Endothelial cell of umbilical vein (primary cell): ENCODE measurements around the gene PLEKHD1. TPM values are rescaled to one million over a fixed set of nuclear protein-coding genes. Genes with fewer than 3 reads are reported as not detected.

Experiments
- BruUV-seq: library from RNA; stranded (reverse); fragments of 400-500 nt; replicated peaks from 2 replicates; lab custom pipeline; 2021; lab: Mats Ljungman, UMichigan
- CTCF ChIA-PET: fragments of 300-600, 350-600 bp; sonication (Branson Sonifier 250); formaldehyde crosslinking; loops from one replicate; lab custom pipeline; 2021; ENCODE audit warnings: antibody characterized with exemption, inconsistent platforms; lab: Charles Lee
- POLR2A ChIA-PET: fragments of 300-600, 350-600 bp; sonication (Branson Sonifier 250); formaldehyde crosslinking; loops from one replicate; lab custom pipeline; 2021; ENCODE audit warnings: antibody characterized with exemption, inconsistent platforms; lab: Charles Lee
- DNase-seq: peaks from one replicate; pipeline ENCODE4 v3.0.0-alpha.2; 2011; ENCODE audit warnings: low read depth, low spot score
- FAIRE-seq: peaks from 2 replicates; lab custom pipeline; 2011; peaks lifted over from hg19 to GRCh38; lab: Jason Lieb, UNC
- H2AFZ ChIP-seq: 2 replicates; pipeline ENCODE4 v1.6.0; 2012; ENCODE audit warnings: low read depth, low read length, control low read depth, inconsistent platforms
- H3K27ac ChIP-seq: 2 replicates; pipeline ENCODE4 v1.5.1; 2011; ENCODE audit warnings: low read depth, mild to moderate bottlenecking, control low read depth, low read length, moderate library complexity; ENCODE audit not compliant: insufficient read depth
- H3K27me3 ChIP-seq, 2 experiments: 2 replicates each; pipeline versions ENCODE4 v1.6.0 to v1.6.1; 2011; ENCODE audit warnings: low read length in 2 of 2, mixed read lengths in 1 of 2; ENCODE audit not compliant: control insufficient read depth in 2 of 2, insufficient read depth in 2 of 2
- H3K36me3 ChIP-seq, 2 experiments: 2 replicates in 1 of 2; 3 replicates in 1 of 2; pipeline ENCODE4 v1.5.1; 2011; ENCODE audit warnings: low read length in 2 of 2, mild to moderate bottlenecking in 1 of 2, moderate library complexity in 1 of 2; ENCODE audit not compliant: control insufficient read depth in 2 of 2, insufficient read depth in 2 of 2; ENCODE audit errors: extremely low read depth in 1 of 2
- H3K4me1 ChIP-seq: 3 replicates; pipeline ENCODE4 v1.5.1; 2011; ENCODE audit warnings: mild to moderate bottlenecking, low read length; ENCODE audit not compliant: control insufficient read depth, insufficient read depth; ENCODE audit errors: extremely low read depth
- H3K4me2 ChIP-seq: 2 replicates; pipeline ENCODE4 v1.6.1; 2011; ENCODE audit warnings: low read length, control low read depth, mixed read lengths; ENCODE audit not compliant: insufficient read depth
- H3K4me3 ChIP-seq, 3 experiments: fragments of 200-600 bp in 1 of 3; sonication (generic), shearing (Covaris generic) in 1 of 3; replicated peaks in 1 of 3; 2 replicates each; pipeline ENCODE4 v1.5.1; 2011 to 2016; ENCODE audit warnings: control low read depth in 3 of 3, low read length in 3 of 3, mild to moderate bottlenecking in 2 of 3, inconsistent platforms in 1 of 3, low read depth in 1 of 3, moderate library complexity in 1 of 3; ENCODE audit not compliant: insufficient read depth in 1 of 3
- H3K79me2 ChIP-seq: 2 replicates; pipeline ENCODE4 v1.6.0; 2012; ENCODE audit warnings: low read length, inconsistent platforms; ENCODE audit not compliant: control insufficient read depth, insufficient read depth
- H3K9ac ChIP-seq: replicated peaks from 2 replicates; pipeline ENCODE3; 2011; ENCODE audit warnings: low read length, control low read depth; ENCODE audit not compliant: insufficient read depth; ENCODE audit errors: extremely low read depth
- H3K9me1 ChIP-seq: replicated peaks from 3 replicates; pipeline ENCODE4 v1.6.0; 2011; ENCODE audit warnings: mild to moderate bottlenecking, low read length; ENCODE audit not compliant: control insufficient read depth, insufficient read depth; ENCODE audit errors: extremely low read depth
- H3K9me3 ChIP-seq: replicated peaks from 2 replicates; pipeline ENCODE4 v1.5.1; 2012; ENCODE audit warnings: low read length, inconsistent platforms; ENCODE audit not compliant: control insufficient read depth, insufficient read depth
- H4K20me1 ChIP-seq: replicated peaks from 2 replicates; pipeline ENCODE3; 2011; ENCODE audit warnings: mild to moderate bottlenecking, low read length; ENCODE audit not compliant: control insufficient read depth, insufficient read depth; ENCODE audit errors: extremely low read depth
- EZH2 ChIP-seq: IDR thresholded peaks from 2 replicates; pipeline ENCODE4 v1.6.1; 2012; ENCODE audit warnings: borderline replicate concordance, low read depth, mild to moderate bottlenecking, moderate library complexity, low read length, inconsistent platforms; ENCODE audit not compliant: severe bottlenecking
- FOS ChIP-seq: IDR thresholded peaks from 2 replicates; pipeline ENCODE4 v1.6.1; 2011; ENCODE audit warnings: mild to moderate bottlenecking, low read length, moderate library complexity, borderline replicate concordance; ENCODE audit not compliant: insufficient read depth
- GATA2 ChIP-seq: IDR thresholded peaks from 2 replicates; pipeline ENCODE4 v1.7.0; 2011; ENCODE audit warnings: low read depth, mild to moderate bottlenecking, moderate library complexity, mixed read lengths, low read length; ENCODE audit not compliant: insufficient read length, insufficient read depth
- JUN ChIP-seq: IDR thresholded peaks from 2 replicates; pipeline ENCODE4 v1.6.1; 2011; ENCODE audit warnings: borderline replicate concordance, low read depth; ENCODE audit not compliant: insufficient read length, insufficient read depth
- MAX ChIP-seq: IDR thresholded peaks from 2 replicates; pipeline ENCODE4 v1.6.1; 2011; ENCODE audit not compliant: insufficient read depth, insufficient read length
- MYC ChIP-seq: IDR thresholded peaks from one replicate; pipeline ENCODE4 v1.6.1; 2011; ENCODE audit warnings: mild to moderate bottlenecking, low read depth, low read length
- POLR2A ChIP-seq: IDR thresholded peaks from 2 replicates; pipeline ENCODE4 v1.6.1; 2012; ENCODE audit warnings: low read depth, mild to moderate bottlenecking, control low read depth, low read length
- POLR2AphosphoS5 ChIP-seq: IDR thresholded peaks from 2 replicates; pipeline ENCODE4 v1.6.1; 2012; ENCODE audit warnings: low read depth, mild to moderate bottlenecking, control low read depth, low read length, moderate library complexity; ENCODE audit not compliant: insufficient read depth
- dilution Hi-C: fragments of 300-500 bp; cut with MboI; formaldehyde crosslinking; loops from one replicate; pipeline ENCODE4 v1.15.0; 2019; ENCODE audit warnings: low sequenced_read_pairs; ENCODE audit not compliant: extremely low pct_ligation_motif_present
- intact Hi-C: fragments of 100-400 bp; cut with micrococcal nuclease; formaldehyde crosslinking; loops from one replicate; pipeline ENCODE4 v1.10.0; 2022
- polyA plus RNA-seq, 4 experiments: library from polyadenylated mRNA; depleted of rRNA in 3 of 4; stranded (reverse) in 3 of 4; unstranded in 1 of 4; fragments of >200 nt; gene quantifications; 2 replicates each; pipeline versions ENCODE4 v1.2.1 to v1.2.3, GENCODE V29; 2011 to 2012; ENCODE audit warnings: missing spikeins in 1 of 4
- total RNA-seq: library from RNA; stranded (reverse); gene quantifications from 2 replicates; pipeline ENCODE4 v1.2.3, GENCODE V29; 2021
- TF ChIP-seq, protein P1 (sequence below), 2 donors: IDR thresholded peaks; 1 replicate in 1 of 2; 2 replicates in 1 of 2; pipeline ENCODE4 v1.5.1; 2011; ENCODE audit warnings: low read length in 2 of 2, mild to moderate bottlenecking in 2 of 2, moderate library complexity in 2 of 2, control low read depth in 1 of 2, inconsistent platforms in 1 of 2, low read depth in 1 of 2; ENCODE audit not compliant: insufficient read depth in 1 of 2; ENCODE audit errors: extremely low read depth in 1 of 2

PLEKHD1 gene
- total and polyA plus RNA-seq, 2 donors (not counting 3 experiments of a cell fraction or from before 2014, with no cell fraction given) = 0.01 TPM; not detected in 1

GRCh38 chr14:69443296-69443805 is 41.2 kb upstream of the PLEKHD1 start:
- H3K27ac ChIP-seq = no peak overlapping the region
- H3K9me3 ChIP-seq = no peaks in the 10 kb centered on the region
- FAIRE-seq (no peak), DNase-seq (no peak)
- H3K9ac ChIP-seq = no peak overlapping the region
- ChIA-PET POLR2A (no interaction called here), CTCF (interaction anchor here (0.6 to 2.0 kb wide), 2 partner anchors 16 to 46 kb away, joined by 3 to 6 read pairs; no protein-coding TSS in a partner anchor)
- dilution Hi-C loops = no loop called here
- TF ChIP-seq GATA2 (no peak), MYC (no peak), POLR2AphosphoS5 (no peak)
- TF ChIP-seq, protein P1, sequence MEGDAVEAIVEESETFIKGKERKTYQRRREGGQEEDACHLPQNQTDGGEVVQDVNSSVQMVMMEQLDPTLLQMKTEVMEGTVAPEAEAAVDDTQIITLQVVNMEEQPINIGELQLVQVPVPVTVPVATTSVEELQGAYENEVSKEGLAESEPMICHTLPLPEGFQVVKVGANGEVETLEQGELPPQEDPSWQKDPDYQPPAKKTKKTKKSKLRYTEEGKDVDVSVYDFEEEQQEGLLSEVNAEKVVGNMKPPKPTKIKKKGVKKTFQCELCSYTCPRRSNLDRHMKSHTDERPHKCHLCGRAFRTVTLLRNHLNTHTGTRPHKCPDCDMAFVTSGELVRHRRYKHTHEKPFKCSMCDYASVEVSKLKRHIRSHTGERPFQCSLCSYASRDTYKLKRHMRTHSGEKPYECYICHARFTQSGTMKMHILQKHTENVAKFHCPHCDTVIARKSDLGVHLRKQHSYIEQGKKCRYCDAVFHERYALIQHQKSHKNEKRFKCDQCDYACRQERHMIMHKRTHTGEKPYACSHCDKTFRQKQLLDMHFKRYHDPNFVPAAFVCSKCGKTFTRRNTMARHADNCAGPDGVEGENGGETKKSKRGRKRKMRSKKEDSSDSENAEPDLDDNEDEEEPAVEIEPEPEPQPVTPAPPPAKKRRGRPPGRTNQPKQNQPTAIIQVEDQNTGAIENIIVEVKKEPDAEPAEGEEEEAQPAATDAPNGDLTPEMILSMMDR (IDR thresholded peaks at IDR 0.05; ENCODE audit: extremely low read depth in 1 of 2, insufficient read depth in 1 of 2, low read depth in 1 of 2, low read length in 2 of 2) = no peak
- H2AFZ ChIP-seq = no peak overlapping the region
- peaks cover 5% of the 10 kb centered on the region for H3K4me1 ChIP-seq
- H3K79me2 ChIP-seq = no peaks in the 10 kb centered on the region
- H3K4me3 ChIP-seq = no peak overlapping the region
- intact Hi-C loops = no loop called here
- peaks cover 0 to 2% of the 10 kb centered on the region in 2 experiments for H3K36me3 ChIP-seq
- H4K20me1 ChIP-seq = no peaks in the 10 kb centered on the region
- peaks cover 2% of the 10 kb centered on the region for H3K9me1 ChIP-seq
- H3K27me3 ChIP-seq = no peaks in the 10 kb centered on the region
- no peak overlapping the region for H3K4me2 ChIP-seq
- BruUV-seq = no TSS peak

DNA sequence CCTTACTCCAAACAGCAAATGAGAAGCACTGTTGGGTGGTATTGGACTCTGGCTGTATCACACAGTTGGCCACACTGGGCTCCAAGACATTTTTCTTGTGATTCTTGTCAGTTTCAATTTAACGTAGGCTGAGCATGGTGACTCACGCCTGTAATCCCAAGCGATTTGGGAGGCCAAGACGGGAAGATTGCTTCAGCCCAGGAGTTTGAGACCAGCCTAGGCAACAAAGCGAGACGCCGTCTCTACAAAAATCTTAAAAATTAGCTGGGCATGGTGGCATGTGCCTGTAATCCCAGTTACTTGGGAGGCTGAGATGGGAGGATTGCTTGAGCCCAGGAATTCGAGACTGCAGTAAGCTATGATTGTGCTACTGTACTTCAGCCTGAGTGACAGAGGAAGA is 35.3 kb upstream of the PLEKHD1 start:
- ChIA-PET CTCF (interaction anchor here (2.2 kb wide), 1 partner anchor 10 kb away, joined by 11 read pairs; no protein-coding TSS in a partner anchor), POLR2A (no interaction called here)
- Histone ChIP-seq H3K9me1 (no peaks in the 10 kb centered on the region), H3K9me3 (no peaks in the 10 kb centered on the region), H2AFZ (no peak overlapping the region), H4K20me1 (no peaks in the 10 kb centered on the region), H3K36me3 (no peaks in the 10 kb centered on the region), H3K4me2 (no peak overlapping the region), H3K9ac (no peak overlapping the region), H3K79me2 (no peaks in the 10 kb centered on the region), H3K4me3 (no peak overlapping the region), H3K4me1 (no peaks in the 10 kb centered on the region), H3K27ac (no peak overlapping the region), H3K27me3 (no peaks in the 10 kb centered on the region)
- BruUV-seq = no TSS peak
- DNase-seq (no peak), FAIRE-seq (no peak)
- dilution Hi-C loops (no loop called here), intact Hi-C loops (no loop called here)
- TF ChIP-seq EZH2 = no peak
- TF ChIP-seq MAX = no peak
- no peak for TF ChIP-seq POLR2AphosphoS5
- TF ChIP-seq, protein P1 (IDR thresholded peaks at IDR 0.05; ENCODE audit: extremely low read depth in 1 of 2, insufficient read depth in 1 of 2, low read depth in 1 of 2, low read length in 2 of 2) = no peak
- TF ChIP-seq FOS = no peak
- no peak for TF ChIP-seq MYC
- TF ChIP-seq POLR2A = no peak
- TF ChIP-seq GATA2 = no peak
- TF ChIP-seq JUN = no peak
